Upper lobe of right lung (tissue), 1 donor: ENCODE measurements around the gene HOXB3. TPM values are rescaled to one million over a fixed set of nuclear protein-coding genes. Genes with fewer than 3 reads are reported as not detected.
A peak's percentile ranks its signal among the peaks of the same experiment; 100 is the strongest.

Experiments
- ATAC-seq: fragments of 200-7000 bp; cut with Tn5 transposase; one replicate; pipeline ENCODE4 v1.9.1; 2020; ENCODE audit warnings: mild to moderate bottlenecking, moderate library complexity
- DNase-seq: peaks from one replicate; pipeline ENCODE4 v3.0.0-alpha.2; 2020
- H3K27ac ChIP-seq: fragments of 200-600 bp; one replicate; pipeline ENCODE4 v1.8.0; 2022
- H3K27me3 ChIP-seq: fragments of 200-600 bp; one replicate; pipeline ENCODE4 v1.8.0; 2022; ENCODE audit warnings: mild to moderate bottlenecking
- H3K36me3 ChIP-seq: fragments of 200-600 bp; one replicate; pipeline ENCODE4 v1.8.0; 2022
- H3K4me1 ChIP-seq: fragments of 200-600 bp; one replicate; pipeline ENCODE4 v1.8.0; 2022
- H3K4me3 ChIP-seq: fragments of 200-600 bp; one replicate; pipeline ENCODE4 v1.8.0; 2022; ENCODE audit warnings: mild to moderate bottlenecking
- H3K9me3 ChIP-seq: fragments of 200-600 bp; one replicate; pipeline ENCODE4 v1.8.0; 2022
- CTCF ChIP-seq: fragments of 200-600 bp; IDR thresholded peaks from one replicate; pipeline ENCODE4 v1.8.0; 2022; ENCODE audit warnings: antibody characterized with exemption
- intact Hi-C: fragments of 100-400 bp; cut with DNase I; formaldehyde crosslinking; loops from one replicate; pipeline ENCODE4 v1.11.0; 2022
- total RNA-seq: library from RNA; stranded (reverse); fragmentation: NEBNext Ultra II Directional; extraction: Animal tissue kit (Norgen Biotek cat#: 25700); gene quantifications from one replicate; pipeline ENCODE4 v1.2.1, GENCODE V29; 2021
- donor health status: DM: no; HTN: yes; CAD: no; lungs with severe emphysema.

Gene HOXB3
- total RNA-seq, 1 donor from 2014 or later = 13.3 TPM

GRCh38 chr17:48575673-48576478, 14.2 kb downstream of the HOXB3 start:
- H3K27me3 ChIP-seq = peaks cover 74% of the 10 kb centered on the region
- intact Hi-C loops = no loop called here
- peak; percentile 24 for ATAC-seq
- TF ChIP-seq CTCF = no peak
- DNase-seq = no peak
- H3K9me3 ChIP-seq = no peaks in the 10 kb centered on the region
- H3K4me1 ChIP-seq = peaks cover 7% of the 10 kb centered on the region
- H3K36me3 ChIP-seq = no peaks in the 10 kb centered on the region
- peak overlapping the region; percentile 83 for H3K27ac ChIP-seq
- H3K4me3 ChIP-seq = peak overlapping the region; percentile 59

- Histone ChIP-seq H3K9me3 (no peaks in the 10 kb centered on the region), H3K4me3 (peak overlapping the region; percentile 59), H3K27ac (peak overlapping the region; percentile 83), H3K36me3 (no peaks in the 10 kb centered on the region), H3K27me3 (peaks cover 72% of the 10 kb centered on the region), H3K4me1 (peaks cover 7% of the 10 kb centered on the region)
- ATAC-seq (no peak), DNase-seq (no peak)
- no peak for TF ChIP-seq CTCF
- intact Hi-C loops = no loop called here
Measured at GRCh38 chr17:48575066-48575582, 14.9 kb downstream of the HOXB3 start.

- H3K4me1 ChIP-seq = peaks cover 7% of the 10 kb centered on the region
- H3K27ac ChIP-seq = peak overlapping the region; percentile 83
- peak overlapping the region; percentile 59 for H3K4me3 ChIP-seq
- no peaks in the 10 kb centered on the region for H3K36me3 ChIP-seq
- intact Hi-C loops = no loop called here
- H3K27me3 ChIP-seq = peaks cover 72% of the 10 kb centered on the region
- no peak for TF ChIP-seq CTCF
- ATAC-seq (no peak), DNase-seq (no peak)
- H3K9me3 ChIP-seq = no peaks in the 10 kb centered on the region
Measured at GRCh38 chr17:48574505-48575065, 15.5 kb downstream of the HOXB3 start.

GRCh38 chr17:48571826-48572417, 18.1 kb downstream of the HOXB3 start:
- Histone ChIP-seq H3K36me3 (no peaks in the 10 kb centered on the region), H3K4me1 (peaks cover 18% of the 10 kb centered on the region), H3K9me3 (no peaks in the 10 kb centered on the region), H3K4me3 (peak overlapping the region; percentile 59), H3K27ac (peak overlapping the region; percentile 83), H3K27me3 (peaks cover 79% of the 10 kb centered on the region)
- TF ChIP-seq CTCF = no peak
- ATAC-seq (no peak), DNase-seq (no peak)
- intact Hi-C loops = no loop called here

- H3K4me3 ChIP-seq = peak overlapping the region; percentile 39
- H3K36me3 ChIP-seq = no peaks in the 10 kb centered on the region
- no peak for ATAC-seq
- intact Hi-C loops = no loop called here
- no peak for DNase-seq
- H3K9me3 ChIP-seq = no peaks in the 10 kb centered on the region
- H3K4me1 ChIP-seq = peaks cover 24% of the 10 kb centered on the region
- H3K27ac ChIP-seq = peak overlapping the region; percentile 83
- TF ChIP-seq CTCF = no peak
- H3K27me3 ChIP-seq = peaks cover 73% of the 10 kb centered on the region
Measured at GRCh38 chr17:48571024-48571818, 18.8 kb downstream of the HOXB3 start.
